Endothelial cell of umbilical vein (primary cell): Measurements from ENCODE around the gene RNF168. TPM values are rescaled to one million over a fixed set of nuclear protein-coding genes. Genes with fewer than 3 reads are reported as not detected.
"Not testable (repeated sequence)": the region's sequence is repeated elsewhere in the genome, so short reads cannot be mapped to it uniquely, and the experiment has no call there.

ENCODE experiments used
- BruUV-seq: library from RNA; stranded (reverse); fragments of 400-500 nt; replicated peaks from 2 replicates; lab custom pipeline; 2021; lab: Mats Ljungman, UMichigan
- CTCF ChIA-PET: fragments of 300-600, 350-600 bp; sonication (Branson Sonifier 250); formaldehyde crosslinking; loops from one replicate; lab custom pipeline; 2021; ENCODE audit warnings: antibody characterized with exemption, inconsistent platforms; lab: Charles Lee
- POLR2A ChIA-PET: fragments of 300-600, 350-600 bp; sonication (Branson Sonifier 250); formaldehyde crosslinking; loops from one replicate; lab custom pipeline; 2021; ENCODE audit warnings: antibody characterized with exemption, inconsistent platforms; lab: Charles Lee
- DNase-seq: peaks from one replicate; pipeline ENCODE4 v3.0.0-alpha.2; 2011; ENCODE audit warnings: low read depth, low spot score
- FAIRE-seq: peaks from 2 replicates; lab custom pipeline; 2011; peaks lifted over from hg19 to GRCh38; lab: Jason Lieb, UNC
- H2AFZ ChIP-seq: 2 replicates; pipeline ENCODE4 v1.6.0; 2012; ENCODE audit warnings: low read depth, low read length, control low read depth, inconsistent platforms
- H3K27ac ChIP-seq: 2 replicates; pipeline ENCODE4 v1.5.1; 2011; ENCODE audit warnings: low read depth, mild to moderate bottlenecking, control low read depth, low read length, moderate library complexity; ENCODE audit not compliant: insufficient read depth
- H3K27me3 ChIP-seq, 2 experiments: 2 replicates each; pipeline versions ENCODE4 v1.6.0 to v1.6.1; 2011; ENCODE audit warnings: low read length in 2 of 2, mixed read lengths in 1 of 2; ENCODE audit not compliant: control insufficient read depth in 2 of 2, insufficient read depth in 2 of 2
- H3K36me3 ChIP-seq, 2 experiments: 2 replicates in 1 of 2; 3 replicates in 1 of 2; pipeline ENCODE4 v1.5.1; 2011; ENCODE audit warnings: low read length in 2 of 2, mild to moderate bottlenecking in 1 of 2, moderate library complexity in 1 of 2; ENCODE audit not compliant: control insufficient read depth in 2 of 2, insufficient read depth in 2 of 2; ENCODE audit errors: extremely low read depth in 1 of 2
- H3K4me1 ChIP-seq: 3 replicates; pipeline ENCODE4 v1.5.1; 2011; ENCODE audit warnings: mild to moderate bottlenecking, low read length; ENCODE audit not compliant: control insufficient read depth, insufficient read depth; ENCODE audit errors: extremely low read depth
- H3K4me2 ChIP-seq: 2 replicates; pipeline ENCODE4 v1.6.1; 2011; ENCODE audit warnings: low read length, control low read depth, mixed read lengths; ENCODE audit not compliant: insufficient read depth
- H3K4me3 ChIP-seq, 3 experiments: fragments of 200-600 bp in 1 of 3; sonication (generic), shearing (Covaris generic) in 1 of 3; replicated peaks in 1 of 3; 2 replicates each; pipeline ENCODE4 v1.5.1; 2011 to 2016; ENCODE audit warnings: control low read depth in 3 of 3, low read length in 3 of 3, mild to moderate bottlenecking in 2 of 3, inconsistent platforms in 1 of 3, low read depth in 1 of 3, moderate library complexity in 1 of 3; ENCODE audit not compliant: insufficient read depth in 1 of 3
- H3K79me2 ChIP-seq: 2 replicates; pipeline ENCODE4 v1.6.0; 2012; ENCODE audit warnings: low read length, inconsistent platforms; ENCODE audit not compliant: control insufficient read depth, insufficient read depth
- H3K9ac ChIP-seq: replicated peaks from 2 replicates; pipeline ENCODE3; 2011; ENCODE audit warnings: low read length, control low read depth; ENCODE audit not compliant: insufficient read depth; ENCODE audit errors: extremely low read depth
- H3K9me1 ChIP-seq: replicated peaks from 3 replicates; pipeline ENCODE4 v1.6.0; 2011; ENCODE audit warnings: mild to moderate bottlenecking, low read length; ENCODE audit not compliant: control insufficient read depth, insufficient read depth; ENCODE audit errors: extremely low read depth
- H3K9me3 ChIP-seq: replicated peaks from 2 replicates; pipeline ENCODE4 v1.5.1; 2012; ENCODE audit warnings: low read length, inconsistent platforms; ENCODE audit not compliant: control insufficient read depth, insufficient read depth
- H4K20me1 ChIP-seq: replicated peaks from 2 replicates; pipeline ENCODE3; 2011; ENCODE audit warnings: mild to moderate bottlenecking, low read length; ENCODE audit not compliant: control insufficient read depth, insufficient read depth; ENCODE audit errors: extremely low read depth
- CTCF ChIP-seq, 2 donors: IDR thresholded peaks; 1 replicate in 1 of 2; 2 replicates in 1 of 2; pipeline ENCODE4 v1.5.1; 2011; ENCODE audit warnings: low read length in 2 of 2, mild to moderate bottlenecking in 2 of 2, moderate library complexity in 2 of 2, control low read depth in 1 of 2, inconsistent platforms in 1 of 2, low read depth in 1 of 2; ENCODE audit not compliant: insufficient read depth in 1 of 2; ENCODE audit errors: extremely low read depth in 1 of 2
- EZH2 ChIP-seq: IDR thresholded peaks from 2 replicates; pipeline ENCODE4 v1.6.1; 2012; ENCODE audit warnings: borderline replicate concordance, low read depth, mild to moderate bottlenecking, moderate library complexity, low read length, inconsistent platforms; ENCODE audit not compliant: severe bottlenecking
- JUN ChIP-seq: IDR thresholded peaks from 2 replicates; pipeline ENCODE4 v1.6.1; 2011; ENCODE audit warnings: borderline replicate concordance, low read depth; ENCODE audit not compliant: insufficient read length, insufficient read depth
- MAX ChIP-seq: IDR thresholded peaks from 2 replicates; pipeline ENCODE4 v1.6.1; 2011; ENCODE audit not compliant: insufficient read depth, insufficient read length
- POLR2A ChIP-seq: IDR thresholded peaks from 2 replicates; pipeline ENCODE4 v1.6.1; 2012; ENCODE audit warnings: low read depth, mild to moderate bottlenecking, control low read depth, low read length
- POLR2AphosphoS5 ChIP-seq: IDR thresholded peaks from 2 replicates; pipeline ENCODE4 v1.6.1; 2012; ENCODE audit warnings: low read depth, mild to moderate bottlenecking, control low read depth, low read length, moderate library complexity; ENCODE audit not compliant: insufficient read depth
- dilution Hi-C: fragments of 300-500 bp; cut with MboI; formaldehyde crosslinking; loops from one replicate; pipeline ENCODE4 v1.15.0; 2019; ENCODE audit warnings: low sequenced_read_pairs; ENCODE audit not compliant: extremely low pct_ligation_motif_present
- intact Hi-C: fragments of 100-400 bp; cut with micrococcal nuclease; formaldehyde crosslinking; loops from one replicate; pipeline ENCODE4 v1.10.0; 2022
- polyA plus RNA-seq, 4 experiments: library from polyadenylated mRNA; depleted of rRNA in 3 of 4; stranded (reverse) in 3 of 4; unstranded in 1 of 4; fragments of >200 nt; gene quantifications; 2 replicates each; pipeline versions ENCODE4 v1.2.1 to v1.2.3, GENCODE V29; 2011 to 2012; ENCODE audit warnings: missing spikeins in 1 of 4
- total RNA-seq: library from RNA; stranded (reverse); gene quantifications from 2 replicates; pipeline ENCODE4 v1.2.3, GENCODE V29; 2021

RNF168 gene
- total and polyA plus RNA-seq, 2 donors (not counting 3 experiments of a cell fraction or from before 2014, with no cell fraction given), result 4.0 to 32.9 TPM

GRCh38 chr3:196463478-196463756 lies 40.2 kb downstream of the RNF168 start:
- no peaks in the 10 kb centered on the region for H3K36me3 ChIP-seq
- H2AFZ ChIP-seq, result no peak overlapping the region
- H3K79me2 ChIP-seq, result no peaks in the 10 kb centered on the region
- H3K4me1 ChIP-seq, result no peaks in the 10 kb centered on the region
- H3K4me2 ChIP-seq, result no peak overlapping the region
- no peaks in the 10 kb centered on the region for H4K20me1 ChIP-seq
- TF ChIP-seq EZH2 (no peak), MAX (no peak), CTCF (IDR thresholded peaks at IDR 0.05; ENCODE audit: extremely low read depth in 1 of 2, insufficient read depth in 1 of 2, low read depth in 1 of 2, low read length in 2 of 2) (no peak), JUN (no peak), POLR2A (no peak), POLR2AphosphoS5 (no peak)
- intact Hi-C loops, result no loop called here
- H3K27me3 ChIP-seq, result no peaks in the 10 kb centered on the region
- FAIRE-seq (no peak), DNase-seq (no peak)
- ChIA-PET CTCF (no interaction called here), POLR2A (no interaction called here)
- no peak overlapping the region for H3K9ac ChIP-seq
- peaks cover 4% of the 10 kb centered on the region for H3K9me3 ChIP-seq
- no TSS peak for BruUV-seq
- dilution Hi-C loops, result no loop called here
- no peak overlapping the region for H3K27ac ChIP-seq
- H3K4me3 ChIP-seq, result no peak overlapping the region
- no peaks in the 10 kb centered on the region for H3K9me1 ChIP-seq

GRCh38 chr3:196462680-196463477 lies 40.7 kb downstream of the RNF168 start:
- H3K9ac ChIP-seq, intact Hi-C loops, H3K9me1 ChIP-seq, H3K4me2 ChIP-seq, POLR2A ChIA-PET, DNase-seq, H3K36me3 ChIP-seq, H3K4me3 ChIP-seq, H3K9me3 ChIP-seq, FAIRE-seq, BruUV-seq, H3K4me1 ChIP-seq, H3K79me2 ChIP-seq, CTCF ChIA-PET, dilution Hi-C loops, H3K27me3 ChIP-seq, H3K27ac ChIP-seq, H4K20me1 ChIP-seq, H2AFZ ChIP-seq: not testable (repeated sequence)
